ENCODE measurements around the gene CYP4Z1. TPM values are rescaled to one million over a fixed set of nuclear protein-coding genes. Genes with fewer than 3 reads are reported as not detected.
A peak's percentile ranks its signal among the peaks of the same experiment; 100 is the strongest.
"Not testable (repeated sequence)": the region's sequence is repeated elsewhere in the genome, so short reads cannot be mapped to it uniquely, and the experiment has no call there.

Gene CYP4Z1
- total RNA-seq, 2 donors from 2014 or later = not detected

- H3K36me3 Mint-ChIP-seq; DNase-seq (ENCODE audit: low spot score in 2 of 2); H3K27ac Mint-ChIP-seq; H3K9me3 Mint-ChIP-seq; ATAC-seq: not testable (repeated sequence)
Measured at GRCh38 chr1:47107851-47108574, 41.0 kb downstream of the CYP4Z1 start.

- not testable (repeated sequence) for H3K9me3 Mint-ChIP-seq; H3K27ac Mint-ChIP-seq; DNase-seq (ENCODE audit: low spot score in 2 of 2); ATAC-seq; H3K36me3 Mint-ChIP-seq
Measured at GRCh38 chr1:47109482-47109881, 42.5 kb downstream of the CYP4Z1 start.

GRCh38 chr1:47113178-47113577, 46.1 kb downstream of the CYP4Z1 start:
- Mint-ChIP-seq H3K27ac (no peak overlapping the region), H3K36me3 (no peaks in the 10 kb centered on the region), H3K9me3 (no peaks in the 10 kb centered on the region)
- no peak for ATAC-seq
- DNase-seq (ENCODE audit: low spot score in 2 of 2) = no peak

- ATAC-seq; DNase-seq (ENCODE audit: low spot score in 2 of 2); H3K9me3 Mint-ChIP-seq; H3K36me3 Mint-ChIP-seq; H3K27ac Mint-ChIP-seq: not testable (repeated sequence)
Measured at GRCh38 chr1:47121039-47121438, 54.0 kb downstream of the CYP4Z1 start.

- ATAC-seq; H3K9me3 Mint-ChIP-seq; DNase-seq (ENCODE audit: low spot score in 2 of 2); H3K36me3 Mint-ChIP-seq; H3K27ac Mint-ChIP-seq: not testable (repeated sequence)
Measured at GRCh38 chr1:47124834-47125233, 57.8 kb downstream of the CYP4Z1 start.

- ATAC-seq; DNase-seq (ENCODE audit: low spot score in 2 of 2); H3K9me3 Mint-ChIP-seq; H3K27ac Mint-ChIP-seq; H3K36me3 Mint-ChIP-seq: not testable (repeated sequence)
Measured at GRCh38 chr1:47126997-47127396, 60.0 kb downstream of the CYP4Z1 start.

- DNase-seq (ENCODE audit: low spot score in 2 of 2) (no peak), ATAC-seq (no peak)
- Mint-ChIP-seq H3K9me3 (peaks cover 0 to 4% of the 10 kb centered on the region in 2 donors), H3K36me3 (no peaks in the 10 kb centered on the region), H3K27ac (no peak overlapping the region)
Measured at GRCh38 chr1:47128221-47128620, 61.2 kb downstream of the CYP4Z1 start.

GRCh38 chr1:47128854-47129253, 61.8 kb downstream of the CYP4Z1 start:
- DNase-seq (ENCODE audit: low spot score in 2 of 2); H3K9me3 Mint-ChIP-seq; H3K36me3 Mint-ChIP-seq; ATAC-seq: not testable (repeated sequence)
- peak overlapping the region in 1 of 2 donors; percentile 19 for H3K27ac Mint-ChIP-seq

GRCh38 chr1:47129489-47130230, 62.6 kb downstream of the CYP4Z1 start:
- H3K27ac Mint-ChIP-seq; ATAC-seq; DNase-seq (ENCODE audit: low spot score in 2 of 2); H3K36me3 Mint-ChIP-seq; H3K9me3 Mint-ChIP-seq: not testable (repeated sequence)

- not testable (repeated sequence) for H3K9me3 Mint-ChIP-seq; ATAC-seq; DNase-seq (ENCODE audit: low spot score in 2 of 2); H3K36me3 Mint-ChIP-seq; H3K27ac Mint-ChIP-seq
Measured at GRCh38 chr1:47132665-47133064, 65.6 kb downstream of the CYP4Z1 start.

- no peak for DNase-seq (ENCODE audit: low spot score in 2 of 2)
- H3K9me3 Mint-ChIP-seq = no peaks in the 10 kb centered on the region
Measured at GRCh38 chr1:47137198-47137597, 70.2 kb downstream of the CYP4Z1 start, which contains the start of gene CYP4A22. CYP4A22 (plus strand) TSS chr1:47137441; CDS start chr1:47137486, 45 bp downstream.

GRCh38 chr1:47137925-47138615, 71.0 kb downstream of the CYP4Z1 start:
- no peaks in the 10 kb centered on the region for H3K9me3 Mint-ChIP-seq
- ATAC-seq = no peak
- H3K36me3 Mint-ChIP-seq = no peaks in the 10 kb centered on the region
- H3K27ac Mint-ChIP-seq = no peak overlapping the region
- no peak for DNase-seq (ENCODE audit: low spot score in 2 of 2)

More at GRCh38 chr1:47137198-47137597, 70.2 kb downstream of the CYP4Z1 start, which contains the start of gene CYP4A22:
- H3K27ac Mint-ChIP-seq = no peak within 1 kb of the TSS
- H3K36me3 Mint-ChIP-seq = no peaks in the 10 kb centered on the region
- no peak for ATAC-seq

GRCh38 chr1:47140358-47140757, 73.3 kb downstream of the CYP4Z1 start:
- ATAC-seq; DNase-seq (ENCODE audit: low spot score in 2 of 2); H3K27ac Mint-ChIP-seq; H3K36me3 Mint-ChIP-seq; H3K9me3 Mint-ChIP-seq: not testable (repeated sequence)

- not testable (repeated sequence) for H3K27ac Mint-ChIP-seq; ATAC-seq; H3K9me3 Mint-ChIP-seq; H3K36me3 Mint-ChIP-seq; DNase-seq (ENCODE audit: low spot score in 2 of 2)
Measured at GRCh38 chr1:47143654-47144053, 76.6 kb downstream of the CYP4Z1 start.

GRCh38 chr1:47146495-47146894, 79.5 kb downstream of the CYP4Z1 start:
- not testable (repeated sequence) for H3K9me3 Mint-ChIP-seq

GRCh38 chr1:47147047-47147785, 80.2 kb downstream of the CYP4Z1 start:
- no peaks in the 10 kb centered on the region for H3K36me3 Mint-ChIP-seq
- no peak for DNase-seq (ENCODE audit: low spot score in 2 of 2)
- H3K27ac Mint-ChIP-seq = no peak overlapping the region
- ATAC-seq = no peak
- H3K9me3 Mint-ChIP-seq = no peaks in the 10 kb centered on the region

More at GRCh38 chr1:47146495-47146894, 79.5 kb downstream of the CYP4Z1 start:
- not testable (repeated sequence) for H3K27ac Mint-ChIP-seq; ATAC-seq; H3K36me3 Mint-ChIP-seq; DNase-seq (ENCODE audit: low spot score in 2 of 2)
